ENCODE results near the gene C2.

- no peak for TF ChIP-seq SUZ12 (IDR thresholded peaks at IDR 0.05; ENCODE audit: extremely low read depth, insufficient read depth, insufficient read length)
- TF ChIP-seq YY1 (IDR thresholded peaks at IDR 0.05; ENCODE audit: insufficient read depth, insufficient read length), result no peak
- no peak for TF ChIP-seq ZNF274 (IDR thresholded peaks at IDR 0.05; ENCODE audit: low read depth, low read length)
Measured at GRCh38 chr6:31907158-31907813, 20.2 kb upstream of the C2 start.
